HEK293 (cell line): ENCODE data around the gene RPAP3.

ENCODE experiments used
- CTCF ChIA-PET: fragments of 350-600 bp; formaldehyde crosslinking; extraction: SDS; loops from one replicate; lab custom pipeline; 2021; ENCODE audit warnings: antibody characterized with exemption; lab: Yijun Ruan, JAX
- POLR2A ChIA-PET: fragments of 300-600 bp; formaldehyde crosslinking; extraction: SDS; loops from one replicate; lab custom pipeline; 2020; ENCODE audit warnings: antibody characterized with exemption, inconsistent platforms; lab: Yijun Ruan, JAX
- H3K27ac ChIP-seq: fragments of 200-500 bp; sonication (Bioruptor generic); 2 replicates; pipeline ENCODE4 v1.5.1; 2014; ENCODE audit warnings: low read depth, low read length, control low read depth, inconsistent platforms; ENCODE audit errors: extremely low read depth
- H3K36me3 ChIP-seq, 2 experiments: fragments of 200-500 bp in 1 of 2; sonication (Bioruptor generic) in 1 of 2; 1 replicate in 1 of 2; 2 replicates in 1 of 2; pipeline ENCODE4 v1.5.1; 2014 to 2017; ENCODE audit warnings: inconsistent platforms in 2 of 2, low read length in 2 of 2; ENCODE audit not compliant: control insufficient read depth in 2 of 2, insufficient read depth in 1 of 2
- H3K4me1 ChIP-seq: fragments of 200-500 bp; sonication (Bioruptor generic); 2 replicates; pipeline ENCODE4 v1.5.1; 2014; ENCODE audit warnings: mild to moderate bottlenecking, low read length, inconsistent platforms; ENCODE audit not compliant: control insufficient read depth, insufficient read depth
- H3K4me3 ChIP-seq: 2 replicates; pipeline ENCODE4 v1.5.1; 2011; ENCODE audit warnings: low read depth, mild to moderate bottlenecking, control low read depth, low read length, moderate library complexity
- H3K9me3 ChIP-seq: fragments of 200-500 bp; sonication (Bioruptor generic); 2 replicates; pipeline ENCODE4 v1.5.1; 2014; ENCODE audit warnings: low read depth, low read length, inconsistent platforms; ENCODE audit not compliant: control insufficient read depth, insufficient read depth
- BCL11A ChIP-seq: fragments of 450-650 bp; formaldehyde crosslinking; IDR thresholded peaks from 2 replicates; pipeline ENCODE4 v1.5.1; 2016; ENCODE audit warnings: low read depth, missing biosample characterization, missing genetic modification characterization
- EGR2 ChIP-seq: fragments of 450-650 bp; formaldehyde crosslinking; IDR thresholded peaks from 2 replicates; pipeline ENCODE4 v1.5.1; 2016; ENCODE audit warnings: low read depth, missing biosample characterization, missing genetic modification characterization
- GLIS1 ChIP-seq: fragments of 450-650 bp; formaldehyde crosslinking; IDR thresholded peaks from 2 replicates; pipeline ENCODE4 v1.5.1; 2016; ENCODE audit warnings: missing biosample characterization, missing genetic modification characterization
- KLF1 ChIP-seq: fragments of 450-650 bp; formaldehyde crosslinking; IDR thresholded peaks from 2 replicates; pipeline ENCODE4 v1.5.1; 2016; ENCODE audit warnings: missing biosample characterization, missing genetic modification characterization
- PATZ1 ChIP-seq: fragments of 450-650 bp; formaldehyde crosslinking; IDR thresholded peaks from 2 replicates; pipeline ENCODE4 v1.5.1; 2016; ENCODE audit warnings: missing biosample characterization, missing genetic modification characterization
- PRDM1 ChIP-seq: fragments of 450-650 bp; formaldehyde crosslinking; IDR thresholded peaks from 2 replicates; pipeline ENCODE4; 2016; ENCODE audit warnings: missing biosample characterization, missing genetic modification characterization
- TCF7L2 ChIP-seq: IDR thresholded peaks from 2 replicates; pipeline ENCODE4 v1.6.1; 2011; ENCODE audit warnings: low read depth, mild to moderate bottlenecking, inconsistent platforms, low read length, moderate library complexity, borderline replicate concordance
- ZFHX2 ChIP-seq: fragments of 450-650 bp; formaldehyde crosslinking; conservative IDR thresholded peaks from 2 replicates; pipeline ENCODE4 v1.5.1; 2016; ENCODE audit warnings: missing biosample characterization, missing genetic modification characterization
- ZFP37 ChIP-seq: fragments of 450-650 bp; formaldehyde crosslinking; IDR thresholded peaks from 2 replicates; pipeline ENCODE4 v1.5.1; 2016; ENCODE audit warnings: missing biosample characterization, missing genetic modification characterization
- ZNF121 ChIP-seq: fragments of 450-650 bp; formaldehyde crosslinking; IDR thresholded peaks from 2 replicates; pipeline ENCODE4 v1.5.1; 2016; ENCODE audit warnings: missing biosample characterization, missing genetic modification characterization
- ZNF174 ChIP-seq: fragments of 450-650 bp; formaldehyde crosslinking; IDR thresholded peaks from 2 replicates; pipeline ENCODE4 v1.5.0; 2017; ENCODE audit warnings: missing biosample characterization, mild to moderate bottlenecking, missing genetic modification characterization
- ZNF211 ChIP-seq: fragments of 450-650 bp; formaldehyde crosslinking; IDR thresholded peaks from 2 replicates; pipeline ENCODE4 v1.5.1; 2016; ENCODE audit warnings: low read depth, missing biosample characterization, missing genetic modification characterization
- ZNF223 ChIP-seq: fragments of 450-650 bp; formaldehyde crosslinking; IDR thresholded peaks from 2 replicates; pipeline ENCODE4 v1.5.1; 2016; ENCODE audit warnings: missing biosample characterization, missing genetic modification characterization
- ZNF626 ChIP-seq: fragments of 450-650 bp; sonication (Bioruptor Pico); formaldehyde crosslinking; IDR thresholded peaks from 2 replicates; pipeline ENCODE4 v1.5.1; 2018; ENCODE audit warnings: missing biosample characterization, missing genetic modification characterization, inconsistent platforms
- ZNF660 ChIP-seq: fragments of 450-650 bp; IDR thresholded peaks from 2 replicates; pipeline ENCODE4 v1.5.1; 2018; ENCODE audit warnings: missing biosample characterization, mild to moderate bottlenecking, missing genetic modification characterization
- ZNF677 ChIP-seq: fragments of 450-650 bp; IDR thresholded peaks from 2 replicates; pipeline ENCODE4 v1.5.0; 2018; ENCODE audit warnings: missing biosample characterization, mild to moderate bottlenecking, missing genetic modification characterization, moderate library complexity
- ZSCAN16 ChIP-seq: fragments of 450-650 bp; formaldehyde crosslinking; IDR thresholded peaks from 2 replicates; pipeline ENCODE4 v1.5.1; 2016; ENCODE audit warnings: missing biosample characterization, missing genetic modification characterization

The RPAP3 gene

GRCh38 chr12:47740606-47741339 is 34.9 kb upstream of the RPAP3 start:
- Histone ChIP-seq H3K27ac (no peak overlapping the region), H3K4me1 (no peaks in the 10 kb centered on the region), H3K9me3 (no peaks in the 10 kb centered on the region), H3K36me3 (no peaks in the 10 kb centered on the region), H3K4me3 (no peak overlapping the region)
- ChIA-PET CTCF (interaction anchor here (0.5 to 13.5 kb wide), 16 partner anchors 16 to 1679 kb away, joined by 3 to 784 read pairs (median 13); partner anchors contain the start of genes ENDOU, RAPGEF3 and SLC48A1), POLR2A (interaction anchor here (1.0 to 4.0 kb wide), 4 partner anchors 22 to 35 kb away, joined by 3 to 34 read pairs (median 4); partner anchors contain the start of gene RPAP3)
- TF ChIP-seq ZSCAN16 (tag by site-specific recombination): no peak
- TF ChIP-seq EGR2 (tag by site-specific recombination): peak; percentile 37
- TF ChIP-seq ZNF223 (tag by site-specific recombination): peak; percentile 70; the same call in 1 of the 2 replicates

DNA sequence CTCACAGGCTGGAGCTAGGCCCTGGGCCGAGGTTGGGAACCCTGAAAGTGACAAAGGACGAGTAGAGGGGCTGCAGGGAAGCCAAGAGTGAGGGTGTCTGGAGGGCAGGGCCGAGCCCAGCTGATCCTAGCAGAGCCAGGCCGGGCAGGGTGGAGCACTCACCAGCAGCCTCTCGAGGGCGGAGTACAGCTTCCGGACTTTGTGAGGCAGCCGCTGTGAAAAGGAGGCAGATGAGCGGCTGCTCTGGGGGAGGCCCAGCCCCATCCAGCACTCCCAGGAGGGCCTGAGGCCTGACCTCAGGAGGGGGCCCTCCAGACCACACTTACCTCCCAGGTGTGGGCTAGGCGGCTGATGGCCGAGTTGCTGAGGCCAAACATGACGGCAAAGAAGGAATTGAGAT is 34.1 kb upstream of the RPAP3 start:
- ChIA-PET POLR2A (interaction anchor here (1.5 kb wide), 1 partner anchor 23 kb away, joined by 3 read pairs; no protein-coding TSS in a partner anchor), CTCF (interaction anchor here (0.5 to 13.5 kb wide), 6 partner anchors 17 to 1678 kb away, joined by 3 to 784 read pairs (median 252); partner anchors contain the start of genes ENDOU, RAPGEF3 and SLC48A1)
- TF ChIP-seq BCL11A (no peak), GLIS1 (peak; percentile 23; the same call in 1 of the 2 replicates), ZSCAN16 (tag by site-specific recombination) (no peak), KLF1 (tag by site-specific recombination) (peak; percentile 52; the same call in 1 of the 2 replicates)
- no peak overlapping the region for H3K27ac ChIP-seq
- no peaks in the 10 kb centered on the region for H3K9me3 ChIP-seq
- H3K4me3 ChIP-seq: no peak overlapping the region
- H3K4me1 ChIP-seq: no peaks in the 10 kb centered on the region
- H3K36me3 ChIP-seq: no peaks in the 10 kb centered on the region

DNA sequence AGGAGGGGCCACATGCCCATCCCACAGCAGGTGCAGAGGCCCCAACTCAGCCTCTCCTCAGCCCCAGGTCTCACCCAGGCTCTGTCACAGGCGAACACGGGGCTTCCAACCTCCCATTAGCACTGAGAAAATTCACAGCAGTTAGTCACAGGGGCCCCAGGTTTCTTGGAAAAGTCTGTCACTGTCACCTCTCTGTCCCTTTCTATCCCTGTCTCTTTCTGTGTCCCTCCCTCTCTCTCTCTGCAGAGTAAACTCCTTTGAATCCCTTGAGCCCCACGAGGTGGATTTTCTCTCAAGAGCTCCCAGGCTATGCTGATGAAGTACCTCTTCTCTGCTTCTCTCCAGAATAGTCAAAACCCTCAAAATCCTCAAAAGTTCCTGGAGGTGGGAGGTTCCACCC is 33.5 kb upstream of the RPAP3 start:
- CTCF ChIA-PET: interaction anchor here (0.6 to 13.5 kb wide), 5 partner anchors 16 to 197 kb away, joined by 5 to 784 read pairs (median 264); partner anchors contain the start of genes ENDOU, RAPGEF3 and SLC48A1

GRCh38 chr12:47737936-47738594 is 32.2 kb upstream of the RPAP3 start:
- CTCF ChIA-PET: interaction anchor here (1.3 to 13.5 kb wide), 4 partner anchors 15 to 99 kb away, joined by 4 to 784 read pairs (median 297); partner anchors contain the start of genes ENDOU, RAPGEF3 and SLC48A1
- H3K9me3 ChIP-seq: no peaks in the 10 kb centered on the region
- no peak for TF ChIP-seq PATZ1 (tag by site-specific recombination)
- no peak for TF ChIP-seq ZNF211 (tag by site-specific recombination)
- no peak for TF ChIP-seq ZNF121
- peak; percentile 47 for TF ChIP-seq ZFHX2
- TF ChIP-seq TCF7L2: no peak
- no peak for TF ChIP-seq ZNF660
- no peak for TF ChIP-seq ZNF677 (tag by site-specific recombination)
- peak; percentile 55; the same call in 1 of the 2 replicates for TF ChIP-seq EGR2 (tag by site-specific recombination)
- no peak for TF ChIP-seq ZNF626 (tag by site-specific recombination)
- no peak overlapping the region for H3K4me3 ChIP-seq
- H3K27ac ChIP-seq: no peak overlapping the region
- no peaks in the 10 kb centered on the region for H3K4me1 ChIP-seq
- POLR2A ChIA-PET: interaction anchor here (1.4 kb wide), 1 partner anchor 30 kb away, joined by 4 read pairs; no protein-coding TSS in a partner anchor
- no peaks in the 10 kb centered on the region for H3K36me3 ChIP-seq

More for the DNA sequence above, 33.5 kb upstream of the RPAP3 start:
- Histone ChIP-seq H3K27ac (no peak overlapping the region), H3K36me3 (no peaks in the 10 kb centered on the region), H3K4me1 (no peaks in the 10 kb centered on the region)
- peak; percentile 28; the same call in 1 of the 2 replicates for TF ChIP-seq PRDM1 (tag by site-specific recombination)
- no peak for TF ChIP-seq ZFP37
- TF ChIP-seq ZNF174: no peak
- TF ChIP-seq, all 188 proteins: peak for 1
- no peaks in the 10 kb centered on the region for H3K9me3 ChIP-seq
- no peak overlapping the region for H3K4me3 ChIP-seq
- POLR2A ChIA-PET: no interaction called here
